ENCODE results near the gene MAD2L1BP.

MAD2L1BP gene

GRCh38 chr6:43616725-43617472, 18.7 kb upstream of the MAD2L1BP start:
- no peak overlapping the region for H3K4me3 ChIP-seq (ENCODE audit: low read length)
- TF ChIP-seq, protein P1, sequence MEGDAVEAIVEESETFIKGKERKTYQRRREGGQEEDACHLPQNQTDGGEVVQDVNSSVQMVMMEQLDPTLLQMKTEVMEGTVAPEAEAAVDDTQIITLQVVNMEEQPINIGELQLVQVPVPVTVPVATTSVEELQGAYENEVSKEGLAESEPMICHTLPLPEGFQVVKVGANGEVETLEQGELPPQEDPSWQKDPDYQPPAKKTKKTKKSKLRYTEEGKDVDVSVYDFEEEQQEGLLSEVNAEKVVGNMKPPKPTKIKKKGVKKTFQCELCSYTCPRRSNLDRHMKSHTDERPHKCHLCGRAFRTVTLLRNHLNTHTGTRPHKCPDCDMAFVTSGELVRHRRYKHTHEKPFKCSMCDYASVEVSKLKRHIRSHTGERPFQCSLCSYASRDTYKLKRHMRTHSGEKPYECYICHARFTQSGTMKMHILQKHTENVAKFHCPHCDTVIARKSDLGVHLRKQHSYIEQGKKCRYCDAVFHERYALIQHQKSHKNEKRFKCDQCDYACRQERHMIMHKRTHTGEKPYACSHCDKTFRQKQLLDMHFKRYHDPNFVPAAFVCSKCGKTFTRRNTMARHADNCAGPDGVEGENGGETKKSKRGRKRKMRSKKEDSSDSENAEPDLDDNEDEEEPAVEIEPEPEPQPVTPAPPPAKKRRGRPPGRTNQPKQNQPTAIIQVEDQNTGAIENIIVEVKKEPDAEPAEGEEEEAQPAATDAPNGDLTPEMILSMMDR (conservative IDR thresholded peaks at IDR 0.05; ENCODE audit: low read length) = no peak
- no peak for DNase-seq (ENCODE audit: low read depth)

DNA sequence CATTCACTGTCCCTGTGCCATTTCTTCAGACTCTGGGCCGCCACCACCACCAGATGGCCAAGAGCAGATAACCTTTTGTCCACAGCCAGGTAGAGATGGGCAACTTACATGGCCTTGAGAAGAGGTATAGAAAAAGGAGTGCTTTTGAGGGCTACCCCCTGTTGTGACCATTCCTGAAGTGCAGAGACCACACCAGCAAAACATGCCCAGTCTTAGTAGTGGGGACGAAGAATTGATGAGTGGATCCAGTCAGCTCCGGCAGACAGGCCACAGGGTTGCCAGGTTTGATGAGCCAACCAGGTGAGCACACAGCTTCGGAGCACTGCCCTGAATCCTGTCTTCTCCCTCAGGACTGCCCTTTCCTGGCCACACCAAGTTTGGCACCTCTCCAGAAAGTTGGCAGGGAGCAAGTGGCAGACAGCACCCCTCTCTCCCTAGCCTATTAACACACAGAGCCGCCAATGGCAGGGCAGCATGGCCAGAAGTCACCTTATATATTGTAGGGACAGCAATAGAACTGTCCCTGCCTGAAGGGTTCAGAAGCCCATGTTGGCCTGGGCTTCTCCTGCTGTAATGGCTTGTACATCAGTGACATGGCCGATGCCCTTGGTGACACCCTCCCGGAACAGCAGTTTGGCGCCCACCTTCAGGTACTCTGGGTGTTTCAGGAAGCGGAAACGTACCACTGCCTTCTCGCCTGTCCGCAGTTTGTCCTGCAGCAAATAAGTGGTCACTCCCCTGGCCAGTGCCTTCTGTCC, 14.4 kb upstream of the MAD2L1BP start:
- no peak overlapping the region for H3K4me3 ChIP-seq (ENCODE audit: low read length)
- TF ChIP-seq, protein P1 (conservative IDR thresholded peaks at IDR 0.05; ENCODE audit: low read length) = no peak
- DNase-seq (ENCODE audit: low read depth) = no peak

- TF ChIP-seq, protein P1 (conservative IDR thresholded peaks at IDR 0.05; ENCODE audit: low read length) = no peak
- H3K4me3 ChIP-seq (ENCODE audit: low read length) = no peak overlapping the region
- no peak for DNase-seq (ENCODE audit: low read depth)
Observed at GRCh38 chr6:43621836-43622180, 13.8 kb upstream of the MAD2L1BP start.

GRCh38 chr6:43622541-43622940, 13.1 kb upstream of the MAD2L1BP start:
- H3K4me3 ChIP-seq (ENCODE audit: low read length) = no peak overlapping the region
- DNase-seq (ENCODE audit: low read depth) = no peak
- TF ChIP-seq, protein P1 (conservative IDR thresholded peaks at IDR 0.05; ENCODE audit: low read length) = no peak

DNA sequence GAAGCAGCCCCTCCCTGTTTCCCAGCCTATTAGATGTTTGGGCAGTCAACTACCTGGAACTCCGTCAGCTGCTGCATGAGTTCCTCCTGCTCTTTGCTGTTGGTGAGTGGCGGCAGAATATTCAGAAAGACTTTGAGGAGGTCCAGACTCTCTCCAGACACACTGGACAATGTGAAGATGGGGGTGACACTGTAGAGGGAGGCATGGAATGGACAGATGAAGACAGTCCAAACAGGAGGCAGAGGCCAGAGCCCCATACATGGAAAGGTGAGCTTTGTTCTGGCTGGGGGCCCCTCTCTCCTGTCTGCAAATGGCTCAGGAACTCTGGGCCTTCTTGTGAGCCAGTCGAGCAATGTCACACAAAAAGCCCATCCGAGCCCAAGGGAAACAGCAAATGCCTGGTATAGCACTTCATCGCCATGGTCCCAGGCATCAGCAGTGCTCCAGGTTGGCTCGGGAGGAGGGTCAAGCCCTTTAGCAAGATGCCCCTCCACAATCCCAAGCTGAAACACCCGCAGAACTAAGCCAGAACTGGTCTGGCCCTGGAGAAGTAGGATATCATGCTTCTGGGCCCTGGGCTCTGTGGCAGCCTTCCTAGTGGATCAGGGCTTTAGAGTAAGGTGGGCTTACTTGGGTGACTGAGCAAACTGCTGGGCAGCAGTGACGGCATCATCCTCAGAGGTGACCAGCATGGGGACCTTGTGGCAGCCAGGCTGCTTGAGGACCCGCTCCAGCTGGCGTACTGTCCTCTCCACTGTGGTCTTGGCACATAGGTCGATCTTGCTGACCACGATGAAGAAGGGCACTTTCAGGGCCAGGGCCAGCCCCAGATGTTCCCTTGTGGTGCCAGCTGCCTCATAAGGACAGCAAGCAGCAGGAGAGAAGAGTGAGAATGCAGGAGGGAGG, 11.5 kb upstream of the MAD2L1BP start:
- TF ChIP-seq, protein P1 (conservative IDR thresholded peaks at IDR 0.05; ENCODE audit: low read length) = no peak
- DNase-seq (ENCODE audit: low read depth) = no peak

GRCh38 chr6:43624786-43625288, 10.8 kb upstream of the MAD2L1BP start:
- no peak for DNase-seq (ENCODE audit: low read depth)
- no peak overlapping the region for H3K4me3 ChIP-seq (ENCODE audit: low read length)
- TF ChIP-seq, protein P1 (conservative IDR thresholded peaks at IDR 0.05; ENCODE audit: low read length) = no peak

More for the DNA sequence above, 11.5 kb upstream of the MAD2L1BP start:
- H3K4me3 ChIP-seq (ENCODE audit: low read length) = no peak overlapping the region
